Gastroesophageal sphincter (tissue), 4 donors: ENCODE data around the gene RNF157. TPM values are rescaled to one million over a fixed set of nuclear protein-coding genes. Genes with fewer than 3 reads are reported as not detected.

ENCODE experiments used
- ATAC-seq: fragments of 150-250 bp; one replicate; pipeline ENCODE4 v1.9.1; 2016; ENCODE audit warnings: mild to moderate bottlenecking, moderate library complexity
- H3K27ac ChIP-seq, 4 donors: fragments of 200-600 bp; sonication (generic) in 3 of 4; 1 replicate in 3 of 4; 2 replicates in 1 of 4; pipeline ENCODE4 v1.5.1; 2016 to 2019
- H3K27me3 ChIP-seq: fragments of 200-600 bp; sonication (generic); one replicate; pipeline ENCODE4 v1.5.1; 2019
- H3K36me3 ChIP-seq, 2 donors: fragments of 200-600 bp; sonication (generic); one replicate each; pipeline ENCODE4 v1.5.1; 2019; ENCODE audit warnings: control low read depth in 1 of 2
- H3K4me1 ChIP-seq, 3 donors: fragments of 200-600 bp; sonication (generic); 1 replicate in 2 of 3; 2 replicates in 1 of 3; pipeline ENCODE4 v1.5.1; 2016 to 2019; ENCODE audit warnings: control low read depth in 2 of 3
- H3K4me3 ChIP-seq, 2 donors: fragments of 200-600 bp; sonication (generic); one replicate each; pipeline ENCODE4 v1.5.1; 2019; ENCODE audit warnings: mild to moderate bottlenecking in 1 of 2, moderate library complexity in 1 of 2
- H3K9me3 ChIP-seq, 3 donors: fragments of 200-600 bp; sonication (generic); one replicate each; pipeline ENCODE4 v1.5.1; 2017 to 2019; ENCODE audit warnings: control low read depth in 2 of 3
- EP300 ChIP-seq: sonication (generic); formaldehyde crosslinking; IDR thresholded peaks from one replicate; pipeline ENCODE4 v1.6.1; 2017; ENCODE audit warnings: antibody characterized with exemption, mild to moderate bottlenecking
- POLR2A ChIP-seq, 2 donors: fragments of 450-650 bp; IDR thresholded peaks; one replicate each; pipeline ENCODE4 v1.6.1; 2017; ENCODE audit warnings: antibody characterized with exemption in 2 of 2, mild to moderate bottlenecking in 2 of 2, moderate library complexity in 1 of 2
- POLR2AphosphoS5 ChIP-seq: sonication (generic); formaldehyde crosslinking; IDR thresholded peaks from one replicate; pipeline ENCODE4 v1.6.1; 2017; ENCODE audit warnings: antibody characterized with exemption
- WGBS, 2 donors: methylation state at CpG; one replicate each; pipeline ENCODE4 v1.1.5; 2018; ENCODE audit warnings: low coverage in 1 of 2; 5-methylcytosine and 5-hydroxymethylcytosine counted together
- total RNA-seq, 4 donors: library from RNA; depleted of rRNA; stranded (reverse); fragments of >200 nt; gene quantifications; one replicate each; pipeline ENCODE4 v1.1.0, GENCODE V29; 2016
- TF ChIP-seq, protein P1 (sequence below), 4 experiments: fragments of 200-600 bp in 2 of 4; fragments of 450-650 bp in 2 of 4; sonication (generic) in 1 of 4; IDR thresholded peaks; one replicate each; pipeline ENCODE4 v1.5.1; 2017 to 2019; ENCODE audit warnings: antibody characterized with exemption in 4 of 4, mild to moderate bottlenecking in 2 of 4, moderate library complexity in 2 of 4

RNF157 gene
- total RNA-seq, 4 donors from 2014 or later = 2.5 to 8.1 (median 3.3) TPM

GRCh38 chr17:76239538-76240274 lies 587 bp downstream of the RNF157 start:
- H3K27ac ChIP-seq = peak overlapping the region in 3 of 4 donors; percentile 59 to 78 (median 69)
- H3K27me3 ChIP-seq = peaks cover 53% of the 10 kb centered on the region
- peak overlapping the region; percentile 23 to 64 for H3K4me3 ChIP-seq
- no peaks in the 10 kb centered on the region for H3K36me3 ChIP-seq
- H3K9me3 ChIP-seq = no peaks in the 10 kb centered on the region
- TF ChIP-seq EP300 = no peak
- TF ChIP-seq POLR2AphosphoS5 = no peak
- no peak for TF ChIP-seq POLR2A (IDR thresholded peaks at IDR 0.05)
- TF ChIP-seq, protein P1, sequence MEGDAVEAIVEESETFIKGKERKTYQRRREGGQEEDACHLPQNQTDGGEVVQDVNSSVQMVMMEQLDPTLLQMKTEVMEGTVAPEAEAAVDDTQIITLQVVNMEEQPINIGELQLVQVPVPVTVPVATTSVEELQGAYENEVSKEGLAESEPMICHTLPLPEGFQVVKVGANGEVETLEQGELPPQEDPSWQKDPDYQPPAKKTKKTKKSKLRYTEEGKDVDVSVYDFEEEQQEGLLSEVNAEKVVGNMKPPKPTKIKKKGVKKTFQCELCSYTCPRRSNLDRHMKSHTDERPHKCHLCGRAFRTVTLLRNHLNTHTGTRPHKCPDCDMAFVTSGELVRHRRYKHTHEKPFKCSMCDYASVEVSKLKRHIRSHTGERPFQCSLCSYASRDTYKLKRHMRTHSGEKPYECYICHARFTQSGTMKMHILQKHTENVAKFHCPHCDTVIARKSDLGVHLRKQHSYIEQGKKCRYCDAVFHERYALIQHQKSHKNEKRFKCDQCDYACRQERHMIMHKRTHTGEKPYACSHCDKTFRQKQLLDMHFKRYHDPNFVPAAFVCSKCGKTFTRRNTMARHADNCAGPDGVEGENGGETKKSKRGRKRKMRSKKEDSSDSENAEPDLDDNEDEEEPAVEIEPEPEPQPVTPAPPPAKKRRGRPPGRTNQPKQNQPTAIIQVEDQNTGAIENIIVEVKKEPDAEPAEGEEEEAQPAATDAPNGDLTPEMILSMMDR (IDR thresholded peaks at IDR 0.05) = no peak
- no CpG with 5 or more reads among the region's 75 CpGs for WGBS, 2 donors
- peaks cover 0 to 22% (median 11%) of the 10 kb centered on the region in 3 donors for H3K4me1 ChIP-seq
- ATAC-seq = no peak

- 59 to 65% methylated on average over 6 to 11 of the region's 11 CpGs for WGBS, 2 donors
- no peaks in the 10 kb centered on the region for H3K9me3 ChIP-seq
- peak overlapping the region in 2 of 4 donors; percentile 69 to 78 for H3K27ac ChIP-seq
These were observed 1.3 kb downstream of the RNF157 start for GRCh38 chr17:76238847-76239537.

DNA sequence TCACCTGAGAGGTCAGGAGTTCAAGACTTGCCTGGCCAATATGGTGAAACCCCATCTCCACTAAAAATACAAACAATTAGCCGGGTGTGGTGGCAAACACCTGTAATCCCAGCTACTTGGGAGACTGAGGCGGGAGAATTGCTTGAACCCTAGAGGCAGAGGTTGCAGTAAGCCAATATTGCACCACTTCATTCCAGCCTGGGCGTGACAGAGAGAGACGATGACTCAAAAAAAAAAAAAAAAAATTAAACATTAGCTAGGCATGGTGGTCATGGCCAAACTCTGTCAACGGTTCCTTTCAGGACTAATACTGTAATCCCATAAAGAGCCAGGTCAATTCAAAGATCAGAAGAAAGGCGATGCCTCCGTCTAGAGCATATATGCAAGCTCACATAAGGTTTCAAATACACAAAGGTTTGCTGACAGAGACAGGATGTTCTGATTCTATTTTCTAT lies 2.4 kb downstream of the RNF157 start:
- no peak for ATAC-seq
- Histone ChIP-seq H3K36me3 (no peaks in the 10 kb centered on the region), H3K4me3 (no peak overlapping the region), H3K27ac (no peak overlapping the region), H3K4me1 (peaks cover 0 to 22% (median 11%) of the 10 kb centered on the region in 3 donors), H3K27me3 (peaks cover 35% of the 10 kb centered on the region), H3K9me3 (no peaks in the 10 kb centered on the region)
- WGBS, 2 donors = 74 to 77% methylated on average over 3 of the region's 7 CpGs
- TF ChIP-seq EP300 (no peak), POLR2A (IDR thresholded peaks at IDR 0.05) (no peak), POLR2AphosphoS5 (no peak)
- TF ChIP-seq, protein P1 (IDR thresholded peaks at IDR 0.05) = no peak

More at GRCh38 chr17:76238847-76239537, 1.3 kb downstream of the RNF157 start:
- no peak for ATAC-seq
- H3K27me3 ChIP-seq = peaks cover 46% of the 10 kb centered on the region
- TF ChIP-seq POLR2AphosphoS5 (no peak), POLR2A (IDR thresholded peaks at IDR 0.05) (no peak), EP300 (no peak)
- TF ChIP-seq, protein P1 (IDR thresholded peaks at IDR 0.05) = no peak
- H3K4me1 ChIP-seq = peaks cover 0 to 22% (median 11%) of the 10 kb centered on the region in 3 donors
- no peaks in the 10 kb centered on the region for H3K36me3 ChIP-seq
- peak overlapping the region in 1 of 2 donors; percentile 64 for H3K4me3 ChIP-seq

- no peak for TF ChIP-seq POLR2AphosphoS5
- no peak for TF ChIP-seq POLR2A (IDR thresholded peaks at IDR 0.05)
- TF ChIP-seq EP300 = no peak
- H3K4me1 ChIP-seq = peaks cover 0 to 19% (median 10%) of the 10 kb centered on the region in 3 donors
- no peak overlapping the region for H3K4me3 ChIP-seq
- peaks cover 22% of the 10 kb centered on the region for H3K27me3 ChIP-seq
- H3K9me3 ChIP-seq = no peaks in the 10 kb centered on the region
- no peak overlapping the region for H3K27ac ChIP-seq
- no peaks in the 10 kb centered on the region for H3K36me3 ChIP-seq
- no peak for ATAC-seq
These were observed 3.7 kb downstream of the RNF157 start for GRCh38 chr17:76236603-76237002.

DNA sequence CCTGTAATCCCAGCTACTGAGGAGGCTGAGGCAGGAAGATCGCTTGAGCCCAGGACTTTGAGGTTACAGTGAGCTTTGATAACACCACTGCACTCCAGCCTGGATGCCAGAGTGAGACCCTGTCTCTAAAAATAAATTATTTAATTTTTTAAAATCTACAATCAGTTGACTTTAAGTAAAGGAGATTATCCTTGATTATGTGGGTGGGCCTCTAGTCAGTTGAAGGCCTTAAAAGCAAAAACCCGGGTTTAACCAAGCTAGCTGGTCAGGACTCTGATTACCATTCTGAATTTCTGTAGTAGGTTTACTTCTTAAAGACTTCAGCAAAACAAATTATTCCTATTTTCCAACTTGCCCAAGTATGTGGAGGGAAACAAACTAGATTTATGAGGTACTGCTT lies 4.4 kb downstream of the RNF157 start:
- peaks cover 0 to 12% (median 5%) of the 10 kb centered on the region in 3 donors for H3K4me1 ChIP-seq
- ATAC-seq = no peak
- H3K4me3 ChIP-seq = no peak overlapping the region
- H3K27me3 ChIP-seq = peaks cover 16% of the 10 kb centered on the region
- 93 to 100% methylated on average over 1 to 2 of the region's 2 CpGs for WGBS, 2 donors
- no peaks in the 10 kb centered on the region for H3K9me3 ChIP-seq
- TF ChIP-seq, protein P1 (IDR thresholded peaks at IDR 0.05) = no peak
- TF ChIP-seq POLR2AphosphoS5 = no peak
- TF ChIP-seq EP300 = no peak
- TF ChIP-seq POLR2A (IDR thresholded peaks at IDR 0.05) = no peak
- H3K27ac ChIP-seq = no peak overlapping the region
- H3K36me3 ChIP-seq = no peaks in the 10 kb centered on the region
